GM21619 (cell line): ENCODE measurements around the gene SRRM3.
"Not testable (repeated sequence)": the region's sequence is repeated elsewhere in the genome, so short reads cannot be mapped to it uniquely, and the experiment has no call there.

ENCODE experiments used
- ATAC-seq: cut with Tn5 transposase; IDR thresholded peaks from one replicate; pipeline ENCODE4 v1.9.1; 2021; ENCODE audit not compliant: unreplicated experiment

SRRM3 gene

DNA sequence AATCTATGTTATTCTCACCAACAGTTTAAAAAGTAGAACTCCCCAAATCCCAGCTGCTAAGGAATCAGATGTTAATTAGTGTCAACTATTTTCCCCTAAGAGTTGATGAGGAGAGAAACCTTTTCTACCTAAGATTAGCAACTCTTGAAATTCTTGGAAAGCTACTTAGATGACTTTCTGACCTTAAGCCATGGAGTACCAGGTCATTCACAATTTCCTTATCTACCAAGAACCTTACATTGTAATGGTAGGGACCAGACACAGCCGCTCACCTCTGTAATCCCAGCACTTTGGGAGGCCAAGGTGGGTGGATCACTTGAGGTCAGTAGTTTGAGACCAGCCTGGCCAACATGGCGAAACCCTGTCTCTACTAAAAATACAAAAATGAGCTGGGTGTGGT is 133.7 kb downstream of the SRRM3 start:
- not testable (repeated sequence) for ATAC-seq

DNA sequence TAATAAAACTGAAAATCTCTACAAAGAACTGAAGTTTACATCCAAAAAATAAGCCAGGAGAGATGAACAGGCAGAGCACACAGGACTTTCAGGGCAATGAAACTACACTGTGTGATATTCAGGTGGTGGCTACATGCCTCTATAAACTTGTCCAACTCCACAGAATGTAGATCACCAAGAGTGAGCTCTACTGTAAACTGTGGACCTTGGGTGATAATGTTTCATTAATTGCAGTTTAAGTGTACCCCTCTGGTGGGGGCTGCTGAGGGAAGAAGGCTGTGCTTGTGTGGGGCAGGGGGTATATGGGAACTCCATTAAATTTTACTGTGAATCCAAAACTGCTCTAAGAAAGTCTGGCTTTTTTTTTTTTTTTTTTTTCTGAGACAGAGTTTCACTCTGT is 134.4 kb downstream of the SRRM3 start:
- ATAC-seq, result no peak
